Esophagus squamous epithelium (tissue), 4 donors: ENCODE measurements around the gene ANGEL1.

ENCODE experiments used
- POLR2A ChIP-seq, 4 donors: fragments of 450-650 bp; IDR thresholded peaks; one replicate each; pipeline ENCODE4 v1.6.1; 2017; ENCODE audit warnings: antibody characterized with exemption in 4 of 4, mild to moderate bottlenecking in 4 of 4, moderate library complexity in 3 of 4
- TF ChIP-seq, protein P1 (sequence below), 6 experiments: fragments of 450-650 bp in 4 of 6; fragments of 200-600 bp in 2 of 6; sonication (generic) in 2 of 6; IDR thresholded peaks; one replicate each; pipeline ENCODE4 v1.5.1; 2016 to 2019; ENCODE audit warnings: antibody characterized with exemption in 6 of 6, mild to moderate bottlenecking in 4 of 6, moderate library complexity in 4 of 6

DNA sequence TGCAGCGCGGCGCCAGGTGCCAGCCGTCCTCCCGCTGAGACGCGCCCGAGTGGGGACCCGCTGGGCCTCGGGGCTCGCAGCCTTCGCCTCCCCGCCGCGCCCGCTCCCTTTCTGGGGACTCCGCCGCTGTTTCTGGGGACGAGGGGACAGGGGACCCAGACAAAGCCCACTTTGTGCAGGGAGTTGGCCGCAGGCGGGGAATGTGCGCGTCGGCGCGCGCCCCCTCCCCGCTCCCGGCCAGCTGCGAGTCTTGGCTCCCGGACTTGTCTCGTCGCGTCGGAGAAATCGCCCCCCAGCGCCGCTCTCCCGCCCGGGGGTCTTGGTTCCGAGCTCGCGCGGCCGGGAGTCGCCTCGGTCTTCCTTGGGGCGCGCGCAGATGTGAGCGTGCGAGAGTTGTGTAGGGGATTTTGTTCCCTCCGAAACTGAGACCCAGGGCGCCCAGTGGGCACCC is 50.7 kb downstream of the ANGEL1 start:
- TF ChIP-seq, protein P1, sequence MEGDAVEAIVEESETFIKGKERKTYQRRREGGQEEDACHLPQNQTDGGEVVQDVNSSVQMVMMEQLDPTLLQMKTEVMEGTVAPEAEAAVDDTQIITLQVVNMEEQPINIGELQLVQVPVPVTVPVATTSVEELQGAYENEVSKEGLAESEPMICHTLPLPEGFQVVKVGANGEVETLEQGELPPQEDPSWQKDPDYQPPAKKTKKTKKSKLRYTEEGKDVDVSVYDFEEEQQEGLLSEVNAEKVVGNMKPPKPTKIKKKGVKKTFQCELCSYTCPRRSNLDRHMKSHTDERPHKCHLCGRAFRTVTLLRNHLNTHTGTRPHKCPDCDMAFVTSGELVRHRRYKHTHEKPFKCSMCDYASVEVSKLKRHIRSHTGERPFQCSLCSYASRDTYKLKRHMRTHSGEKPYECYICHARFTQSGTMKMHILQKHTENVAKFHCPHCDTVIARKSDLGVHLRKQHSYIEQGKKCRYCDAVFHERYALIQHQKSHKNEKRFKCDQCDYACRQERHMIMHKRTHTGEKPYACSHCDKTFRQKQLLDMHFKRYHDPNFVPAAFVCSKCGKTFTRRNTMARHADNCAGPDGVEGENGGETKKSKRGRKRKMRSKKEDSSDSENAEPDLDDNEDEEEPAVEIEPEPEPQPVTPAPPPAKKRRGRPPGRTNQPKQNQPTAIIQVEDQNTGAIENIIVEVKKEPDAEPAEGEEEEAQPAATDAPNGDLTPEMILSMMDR (IDR thresholded peaks at IDR 0.05) = no peak
- no peak for TF ChIP-seq POLR2A (IDR thresholded peaks at IDR 0.05)
